Measurements from ENCODE around the gene CENPP.

DNA sequence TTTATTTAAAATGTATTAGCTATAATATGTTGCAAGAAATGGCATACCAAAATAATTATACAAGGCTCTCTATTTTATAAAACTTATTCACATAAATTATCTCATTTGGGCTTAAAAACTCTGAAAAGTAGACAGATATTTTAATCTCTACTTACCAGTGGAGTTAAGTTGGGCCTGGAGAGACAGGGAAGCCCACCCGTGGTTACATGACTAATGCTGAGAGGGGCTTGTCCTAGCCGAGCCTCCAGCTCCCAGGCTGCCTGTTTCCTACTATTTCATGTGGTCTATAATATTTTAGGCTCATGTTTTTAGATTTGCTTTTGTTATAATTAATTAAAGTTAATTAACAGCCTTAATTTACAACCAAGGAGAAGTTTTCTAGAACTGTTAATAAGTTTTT, 177.4 kb downstream of the CENPP start:
- TF ChIP-seq, protein P1, sequence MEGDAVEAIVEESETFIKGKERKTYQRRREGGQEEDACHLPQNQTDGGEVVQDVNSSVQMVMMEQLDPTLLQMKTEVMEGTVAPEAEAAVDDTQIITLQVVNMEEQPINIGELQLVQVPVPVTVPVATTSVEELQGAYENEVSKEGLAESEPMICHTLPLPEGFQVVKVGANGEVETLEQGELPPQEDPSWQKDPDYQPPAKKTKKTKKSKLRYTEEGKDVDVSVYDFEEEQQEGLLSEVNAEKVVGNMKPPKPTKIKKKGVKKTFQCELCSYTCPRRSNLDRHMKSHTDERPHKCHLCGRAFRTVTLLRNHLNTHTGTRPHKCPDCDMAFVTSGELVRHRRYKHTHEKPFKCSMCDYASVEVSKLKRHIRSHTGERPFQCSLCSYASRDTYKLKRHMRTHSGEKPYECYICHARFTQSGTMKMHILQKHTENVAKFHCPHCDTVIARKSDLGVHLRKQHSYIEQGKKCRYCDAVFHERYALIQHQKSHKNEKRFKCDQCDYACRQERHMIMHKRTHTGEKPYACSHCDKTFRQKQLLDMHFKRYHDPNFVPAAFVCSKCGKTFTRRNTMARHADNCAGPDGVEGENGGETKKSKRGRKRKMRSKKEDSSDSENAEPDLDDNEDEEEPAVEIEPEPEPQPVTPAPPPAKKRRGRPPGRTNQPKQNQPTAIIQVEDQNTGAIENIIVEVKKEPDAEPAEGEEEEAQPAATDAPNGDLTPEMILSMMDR (IDR thresholded peaks at IDR 0.05): no peak
- TF ChIP-seq POLR2A (IDR thresholded peaks at IDR 0.05): no peak

Data from body of pancreas (tissue), 4 donors.